Measurements from ENCODE around the gene KAZN. TPM values are rescaled to one million over a fixed set of nuclear protein-coding genes. Genes with fewer than 3 reads are reported as not detected.

KAZN gene
- total RNA-seq, 4 donors from 2014 or later, result 9.2 to 30.6 (median 21.2) TPM

- TF ChIP-seq CTCF (IDR thresholded peaks at IDR 0.05), result no peak
- ATAC-seq (ENCODE audit: low FRiP score) (no peak), DNase-seq (ENCODE audit: low spot score) (no peak)
These were observed 175.0 kb downstream of the KAZN start for GRCh38 chr1:14773396-14774025.

DNA sequence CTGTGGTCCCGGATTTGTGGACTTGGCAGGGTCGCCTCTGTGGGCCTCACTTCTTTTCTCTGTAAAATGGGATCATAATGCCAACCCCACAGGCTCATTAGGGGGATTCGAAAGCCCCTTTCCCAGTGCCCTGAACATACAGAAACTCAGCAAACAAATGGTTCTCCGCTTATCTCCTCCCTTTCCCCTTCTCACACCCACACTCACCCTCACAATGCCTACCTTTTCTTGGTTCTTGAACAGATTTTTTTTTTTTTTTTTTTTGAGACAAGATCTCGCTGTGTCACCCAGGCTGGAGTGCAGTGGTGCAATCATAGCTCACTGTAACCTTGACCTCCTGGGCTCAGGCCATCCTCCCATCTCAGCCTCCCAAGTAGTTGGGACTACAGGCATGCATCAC, 175.7 kb downstream of the KAZN start:
- no peak for DNase-seq (ENCODE audit: low spot score)
- no peak for ATAC-seq (ENCODE audit: low FRiP score)
- no peak for TF ChIP-seq CTCF (IDR thresholded peaks at IDR 0.05)

DNA sequence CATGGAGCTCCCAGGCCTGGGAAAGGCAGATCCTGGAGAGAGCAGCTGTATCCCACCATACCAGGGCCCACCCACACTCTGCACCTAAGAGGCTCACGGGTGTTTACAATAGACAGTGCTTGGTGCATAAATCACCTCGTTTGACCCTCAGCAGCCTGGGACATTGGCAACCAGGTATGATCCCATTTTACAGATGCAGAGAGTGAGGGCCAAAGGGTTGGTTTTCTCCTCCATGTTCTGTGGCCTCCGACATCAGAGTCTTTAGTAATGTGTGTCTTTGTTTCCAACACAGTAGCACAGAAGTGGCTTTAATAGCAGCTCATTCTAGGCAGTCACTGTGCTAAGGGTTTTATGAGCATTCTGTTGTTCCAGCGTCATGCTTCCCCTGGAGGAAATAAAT, 176.5 kb downstream of the KAZN start:
- ATAC-seq (ENCODE audit: low FRiP score) (no peak), DNase-seq (ENCODE audit: low spot score) (no peak)

DNA sequence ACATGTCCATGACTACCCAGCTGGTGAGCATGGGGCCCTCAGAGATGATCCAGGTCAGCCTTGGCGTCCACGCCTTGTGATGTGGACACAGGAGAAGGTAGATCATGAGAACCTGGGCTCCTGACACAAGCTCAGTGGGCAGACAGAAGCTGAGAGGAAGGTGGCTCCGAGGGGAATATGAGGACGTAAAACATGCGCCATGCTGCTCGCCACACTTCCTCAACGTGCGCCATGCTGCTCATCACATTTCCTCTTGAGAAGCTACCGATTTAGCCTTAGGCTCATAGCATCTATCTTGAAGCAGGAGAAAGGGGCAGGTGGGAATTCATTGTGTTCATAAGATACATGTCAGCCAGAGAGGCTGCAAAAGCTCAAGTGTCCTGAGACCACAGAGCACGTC, 176.9 kb downstream of the KAZN start:
- no peak for ATAC-seq (ENCODE audit: low FRiP score)
- DNase-seq (ENCODE audit: low spot score), result no peak
- no peak for TF ChIP-seq CTCF (IDR thresholded peaks at IDR 0.05)

More for the DNA sequence above, 176.5 kb downstream of the KAZN start:
- TF ChIP-seq CTCF (IDR thresholded peaks at IDR 0.05), result no peak

DNA sequence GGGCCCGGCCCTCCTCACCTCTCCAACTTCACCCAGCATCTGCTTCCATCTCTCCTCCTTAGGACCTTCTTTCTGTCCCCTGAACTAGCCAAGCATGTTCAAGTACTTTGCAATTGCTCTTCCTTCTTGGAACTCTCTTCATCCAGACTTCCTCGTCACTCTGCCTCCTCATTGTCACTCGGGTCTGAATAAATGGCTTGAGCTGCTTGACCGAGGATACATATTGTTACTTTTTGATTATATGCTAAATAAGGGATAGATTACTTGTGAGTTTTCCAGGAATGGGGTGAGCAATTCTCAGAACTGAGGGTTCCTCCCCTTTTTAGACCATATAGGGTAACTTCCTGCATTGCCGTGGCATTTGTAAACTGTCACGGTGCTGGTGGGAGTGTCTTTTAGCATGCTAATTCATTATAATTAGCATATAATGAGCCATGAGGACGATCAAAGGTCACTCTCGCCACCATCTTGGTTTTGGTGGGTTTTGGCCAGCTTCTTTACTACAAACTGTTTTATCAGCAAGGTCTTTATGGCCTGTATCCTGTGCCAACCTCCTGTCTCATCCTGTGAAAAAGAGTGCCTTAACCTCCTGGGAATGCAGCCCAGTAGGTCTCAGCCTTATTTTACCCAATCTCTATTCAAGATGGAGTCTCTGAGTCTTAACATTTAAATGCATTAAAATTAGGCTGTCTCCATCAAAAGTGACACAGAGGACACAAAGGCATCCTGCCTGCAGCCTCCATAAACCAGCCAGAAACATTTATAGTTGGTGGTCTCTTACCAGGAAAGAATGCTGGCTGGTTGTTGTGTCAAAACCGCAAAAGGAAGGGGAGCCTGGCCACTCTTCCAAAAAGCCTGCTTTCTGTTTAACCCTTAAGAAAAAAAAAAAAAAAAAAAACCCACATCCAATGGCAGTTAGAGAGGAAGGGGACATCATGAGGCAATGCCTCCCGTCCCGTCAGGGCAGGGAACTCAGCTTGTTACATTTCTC, 179.3 kb downstream of the KAZN start:
- TF ChIP-seq CTCF (IDR thresholded peaks at IDR 0.05), result no peak
- ATAC-seq (ENCODE audit: low FRiP score) (no peak), DNase-seq (ENCODE audit: low spot score) (no peak)

GRCh38 chr1:14778541-14778897, 180.0 kb downstream of the KAZN start:
- DNase-seq (ENCODE audit: low spot score) (no peak), ATAC-seq (ENCODE audit: low FRiP score) (no peak)
- no peak for TF ChIP-seq CTCF (IDR thresholded peaks at IDR 0.05)

Measured in omental fat pad (tissue), 4 donors.